WERI-Rb-1 (cell line): Measurements from ENCODE around the gene RNF152.

Experiments used
- DNase-seq: peaks from one replicate; pipeline ENCODE4 v3.0.0-alpha.2; 2020
- H3K27ac ChIP-seq: fragments of 250-450 bp; sonication (Bioruptor Pico); 2 replicates; pipeline ENCODE4 v1.5.1; 2020; ENCODE audit warnings: mild to moderate bottlenecking, moderate library complexity
- H3K27me3 ChIP-seq: fragments of 250-450 bp; sonication (Bioruptor Pico); 2 replicates; pipeline ENCODE4 v1.5.1; 2021; ENCODE audit warnings: mild to moderate bottlenecking, low read depth, moderate library complexity; ENCODE audit not compliant: insufficient read depth, severe bottlenecking
- H3K36me3 ChIP-seq: fragments of 250-450 bp; sonication (Bioruptor Pico); 2 replicates; pipeline ENCODE4 v1.5.1; 2020; ENCODE audit warnings: mild to moderate bottlenecking, moderate library complexity
- H3K4me3 ChIP-seq: 2 replicates; pipeline ENCODE4 v1.5.1; 2011; ENCODE audit warnings: low read depth, mild to moderate bottlenecking, control low read depth, low read length
- H3K9me3 ChIP-seq: fragments of 250-450 bp; sonication (Bioruptor Pico); 2 replicates; pipeline ENCODE4 v1.5.1; 2021; ENCODE audit warnings: mild to moderate bottlenecking, moderate library complexity; ENCODE audit not compliant: severe bottlenecking
- TF ChIP-seq, protein P1 (sequence below): IDR thresholded peaks from 2 replicates; pipeline ENCODE4 v1.5.1; 2011; ENCODE audit warnings: low read depth, mild to moderate bottlenecking, control low read depth, inconsistent platforms, low read length

The RNF152 gene

GRCh38 chr18:61831071-61831470, 61.7 kb downstream of the RNF152 start:
- no peaks in the 10 kb centered on the region for H3K36me3 ChIP-seq
- peak; percentile 73 for DNase-seq
- TF ChIP-seq, protein P1, sequence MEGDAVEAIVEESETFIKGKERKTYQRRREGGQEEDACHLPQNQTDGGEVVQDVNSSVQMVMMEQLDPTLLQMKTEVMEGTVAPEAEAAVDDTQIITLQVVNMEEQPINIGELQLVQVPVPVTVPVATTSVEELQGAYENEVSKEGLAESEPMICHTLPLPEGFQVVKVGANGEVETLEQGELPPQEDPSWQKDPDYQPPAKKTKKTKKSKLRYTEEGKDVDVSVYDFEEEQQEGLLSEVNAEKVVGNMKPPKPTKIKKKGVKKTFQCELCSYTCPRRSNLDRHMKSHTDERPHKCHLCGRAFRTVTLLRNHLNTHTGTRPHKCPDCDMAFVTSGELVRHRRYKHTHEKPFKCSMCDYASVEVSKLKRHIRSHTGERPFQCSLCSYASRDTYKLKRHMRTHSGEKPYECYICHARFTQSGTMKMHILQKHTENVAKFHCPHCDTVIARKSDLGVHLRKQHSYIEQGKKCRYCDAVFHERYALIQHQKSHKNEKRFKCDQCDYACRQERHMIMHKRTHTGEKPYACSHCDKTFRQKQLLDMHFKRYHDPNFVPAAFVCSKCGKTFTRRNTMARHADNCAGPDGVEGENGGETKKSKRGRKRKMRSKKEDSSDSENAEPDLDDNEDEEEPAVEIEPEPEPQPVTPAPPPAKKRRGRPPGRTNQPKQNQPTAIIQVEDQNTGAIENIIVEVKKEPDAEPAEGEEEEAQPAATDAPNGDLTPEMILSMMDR = no peak
- H3K4me3 ChIP-seq = no peak overlapping the region
- no peaks in the 10 kb centered on the region for H3K9me3 ChIP-seq
- H3K27ac ChIP-seq = no peak overlapping the region
- H3K27me3 ChIP-seq = no peaks in the 10 kb centered on the region

GRCh38 chr18:61829108-61829507, 63.7 kb downstream of the RNF152 start:
- no peaks in the 10 kb centered on the region for H3K9me3 ChIP-seq
- no peak overlapping the region for H3K27ac ChIP-seq
- TF ChIP-seq, protein P1 = no peak
- no peak for DNase-seq
- H3K4me3 ChIP-seq = no peak overlapping the region
- no peaks in the 10 kb centered on the region for H3K27me3 ChIP-seq
- no peaks in the 10 kb centered on the region for H3K36me3 ChIP-seq

DNA sequence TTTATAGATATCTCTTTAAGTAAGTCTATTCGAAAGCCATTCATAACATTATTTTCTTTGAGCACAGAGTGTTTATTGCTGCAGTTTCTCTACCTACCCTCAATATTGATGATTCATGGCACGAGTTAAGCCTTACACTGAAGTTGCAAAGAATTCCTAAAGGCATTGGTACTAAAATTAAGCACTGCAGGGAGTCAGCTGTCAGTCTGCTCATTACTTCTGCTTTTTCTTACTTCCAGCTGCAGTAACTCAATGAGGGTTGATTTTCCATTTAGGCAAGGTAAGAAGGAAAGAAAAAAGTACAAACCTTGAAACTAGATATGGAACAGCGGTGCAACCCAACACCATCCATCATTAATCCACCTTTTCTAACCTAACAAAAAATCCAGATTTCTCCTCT, 65.2 kb downstream of the RNF152 start:
- H3K9me3 ChIP-seq = no peaks in the 10 kb centered on the region
- H3K4me3 ChIP-seq = no peak overlapping the region
- TF ChIP-seq, protein P1 = no peak
- no peak overlapping the region for H3K27ac ChIP-seq
- H3K36me3 ChIP-seq = no peaks in the 10 kb centered on the region
- no peak for DNase-seq
- no peaks in the 10 kb centered on the region for H3K27me3 ChIP-seq

- no peak for DNase-seq
- Histone ChIP-seq H3K9me3 (no peaks in the 10 kb centered on the region), H3K27ac (no peak overlapping the region), H3K36me3 (no peaks in the 10 kb centered on the region), H3K4me3 (no peak overlapping the region), H3K27me3 (no peaks in the 10 kb centered on the region)
- TF ChIP-seq, protein P1 = no peak
These were observed 67.4 kb downstream of the RNF152 start for GRCh38 chr18:61825386-61825785.

DNA sequence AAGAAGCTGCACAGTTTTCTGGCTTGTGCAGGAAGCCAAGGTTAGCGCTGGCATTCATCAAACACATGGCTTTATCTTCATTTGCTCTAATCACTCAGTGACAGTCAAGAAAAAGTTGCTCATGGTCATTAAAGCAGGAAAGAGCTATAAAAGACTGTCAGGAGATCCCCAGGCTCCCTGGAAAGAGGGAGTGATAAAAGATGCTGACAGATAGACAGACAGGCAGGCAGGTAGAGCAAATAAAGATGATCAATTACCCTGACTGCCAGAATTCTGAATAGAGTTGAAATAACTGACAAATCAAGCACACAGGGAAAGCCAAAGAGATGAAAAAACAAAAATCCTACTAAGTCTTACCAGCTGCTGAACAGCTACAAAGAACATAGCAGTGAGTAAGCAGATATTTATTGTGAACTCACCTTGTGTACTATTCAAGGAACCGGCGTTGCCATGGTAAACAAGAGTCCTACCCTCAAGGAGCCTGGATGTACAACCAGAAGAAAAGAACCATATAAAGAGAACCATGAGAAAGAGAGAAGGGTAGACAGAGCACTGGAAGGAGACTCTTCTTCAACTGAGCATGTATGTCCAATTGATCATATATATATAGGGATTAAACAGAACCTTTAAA, 68.0 kb downstream of the RNF152 start:
- DNase-seq = no peak
- H3K9me3 ChIP-seq = no peaks in the 10 kb centered on the region
- no peak overlapping the region for H3K27ac ChIP-seq
- no peak overlapping the region for H3K4me3 ChIP-seq
- TF ChIP-seq, protein P1 = no peak
- H3K36me3 ChIP-seq = no peaks in the 10 kb centered on the region
- no peaks in the 10 kb centered on the region for H3K27me3 ChIP-seq

- DNase-seq = no peak
- Histone ChIP-seq H3K9me3 (no peaks in the 10 kb centered on the region), H3K36me3 (no peaks in the 10 kb centered on the region), H3K4me3 (no peak overlapping the region), H3K27me3 (no peaks in the 10 kb centered on the region), H3K27ac (no peak overlapping the region)
- TF ChIP-seq, protein P1 = no peak
These were observed 69.2 kb downstream of the RNF152 start for GRCh38 chr18:61823595-61823994.
